ENCODE measurements around the gene ITPRIPL1.

ITPRIPL1 gene

GRCh38 chr2:96324721-96325040 is 436 bp upstream of the ITPRIPL1 start:
- DNase-seq: peak in 1 of 3 donors; percentile 17

- DNase-seq: peak in 1 of 3 donors; percentile 20
Observed at GRCh38 chr2:96325884-96326255, 753 bp downstream of the ITPRIPL1 start.

- DNase-seq: peak in 1 of 3 donors; percentile 15
Observed at GRCh38 chr2:96326564-96326963, 1.4 kb downstream of the ITPRIPL1 start.

GRCh38 chr2:96326990-96327820 is 2.1 kb downstream of the ITPRIPL1 start:
- peak in 1 of 3 donors; percentile 15 for DNase-seq

GRCh38 chr2:96329456-96329855 is 4.3 kb downstream of the ITPRIPL1 start:
- no peak for DNase-seq

- no peak for DNase-seq
Observed at GRCh38 chr2:96329874-96330273, 4.8 kb downstream of the ITPRIPL1 start.

GRCh38 chr2:96330407-96330806 is 5.3 kb downstream of the ITPRIPL1 start:
- DNase-seq: no peak

- no peak for DNase-seq
Observed at GRCh38 chr2:96333708-96334107, 8.6 kb downstream of the ITPRIPL1 start.

- DNase-seq: no peak
Observed at GRCh38 chr2:96336104-96336775, 11.1 kb downstream of the ITPRIPL1 start.

GRCh38 chr2:96336873-96337272 is 11.8 kb downstream of the ITPRIPL1 start:
- peak; percentile 56 to 83 (median 77) for DNase-seq

GRCh38 chr2:96340493-96341414 is 15.6 kb downstream of the ITPRIPL1 start:
- DNase-seq: peak in 2 of 3 donors; percentile 35 to 36

GRCh38 chr2:96341641-96342040 is 16.5 kb downstream of the ITPRIPL1 start:
- no peak for DNase-seq

GRCh38 chr2:96342085-96342484 is 17.0 kb downstream of the ITPRIPL1 start:
- no peak for DNase-seq

GRCh38 chr2:96344011-96344410 is 18.9 kb downstream of the ITPRIPL1 start:
- no peak for DNase-seq

GRCh38 chr2:96345438-96345837 is 20.3 kb downstream of the ITPRIPL1 start:
- no peak for DNase-seq

- DNase-seq: peak; percentile 48 to 63 (median 57)
Observed at GRCh38 chr2:96345868-96346462, 20.8 kb downstream of the ITPRIPL1 start.

- DNase-seq: no peak
Observed at GRCh38 chr2:96347395-96347794, 22.3 kb downstream of the ITPRIPL1 start.

- no peak for DNase-seq
Observed at GRCh38 chr2:96353032-96353561, 28.0 kb downstream of the ITPRIPL1 start.

- peak in 1 of 3 donors; percentile 21 for DNase-seq
Observed at GRCh38 chr2:96353606-96354101, 28.5 kb downstream of the ITPRIPL1 start.

- DNase-seq: no peak
Observed at GRCh38 chr2:96354492-96354891, 29.4 kb downstream of the ITPRIPL1 start.

- no peak for DNase-seq
Observed at GRCh38 chr2:96356889-96357288, 31.8 kb downstream of the ITPRIPL1 start.

GRCh38 chr2:96359310-96359709 is 34.2 kb downstream of the ITPRIPL1 start:
- DNase-seq: peak; percentile 59 to 66 (median 65)
